Activated T-cell treated with anti-CD3 and anti-CD28 coated beads for 48 hours (primary cell): Measurements from ENCODE around the gene GNG13.
"Not testable (repeated sequence)": the region's sequence is repeated elsewhere in the genome, so short reads cannot be mapped to it uniquely, and the experiment has no call there.

Source experiments
- DNase-seq: peaks from one replicate; pipeline ENCODE4 v3.0.0-alpha.2; 2020; ENCODE audit warnings: low read depth

Gene GNG13, protein sequence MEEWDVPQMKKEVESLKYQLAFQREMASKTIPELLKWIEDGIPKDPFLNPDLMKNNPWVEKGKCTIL

DNA sequence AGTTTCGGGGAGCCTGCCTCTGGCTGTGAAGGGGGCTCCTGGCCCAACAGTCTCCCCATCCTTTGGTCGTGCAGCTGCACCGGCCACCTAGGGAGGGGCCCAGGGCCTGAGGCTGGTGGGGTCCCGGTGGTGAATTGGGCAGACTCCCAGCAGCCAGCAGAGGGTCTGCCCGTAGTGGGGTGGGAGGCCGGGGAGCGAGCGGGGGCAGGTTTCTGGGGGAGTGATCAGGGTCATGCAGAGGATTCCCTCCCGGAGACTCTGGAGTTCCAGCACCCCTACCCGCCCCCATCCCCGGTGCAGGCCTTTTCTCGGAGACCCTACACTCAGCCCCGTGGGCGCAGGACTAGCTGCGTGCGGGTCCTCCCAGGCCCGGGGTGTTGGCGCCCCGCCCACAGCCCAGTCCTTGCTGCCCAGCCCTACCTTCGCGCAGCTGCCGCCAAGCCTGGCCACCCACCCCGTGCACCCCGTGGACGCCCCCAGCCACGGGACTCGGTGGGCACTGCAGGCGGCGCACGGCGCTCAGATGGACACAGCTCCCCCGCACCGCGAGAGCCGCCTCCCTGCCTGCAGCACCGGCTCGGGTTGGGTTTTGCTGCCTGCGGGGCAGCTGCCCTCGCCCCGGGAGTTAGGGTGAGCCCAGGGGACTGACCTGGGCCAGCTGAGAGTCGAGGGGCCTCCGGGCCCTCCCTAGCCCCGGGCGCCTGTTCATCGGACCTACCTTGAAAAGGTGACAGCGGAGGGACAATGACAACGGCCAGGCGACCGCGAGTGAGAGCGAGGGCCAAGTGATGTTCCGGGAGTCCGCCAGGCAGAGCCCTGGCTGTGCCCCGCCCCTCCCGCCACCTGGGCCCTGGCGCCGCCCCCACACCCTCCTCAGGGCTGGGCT lies at the start of gene GNG13:
Gene GNG13, minus strand, starts transcription at position 787 of the 886 bp plus-strand sequence. CDS start 1,657 bp downstream, outside the sequence.
- DNase-seq, result no peak

DNA sequence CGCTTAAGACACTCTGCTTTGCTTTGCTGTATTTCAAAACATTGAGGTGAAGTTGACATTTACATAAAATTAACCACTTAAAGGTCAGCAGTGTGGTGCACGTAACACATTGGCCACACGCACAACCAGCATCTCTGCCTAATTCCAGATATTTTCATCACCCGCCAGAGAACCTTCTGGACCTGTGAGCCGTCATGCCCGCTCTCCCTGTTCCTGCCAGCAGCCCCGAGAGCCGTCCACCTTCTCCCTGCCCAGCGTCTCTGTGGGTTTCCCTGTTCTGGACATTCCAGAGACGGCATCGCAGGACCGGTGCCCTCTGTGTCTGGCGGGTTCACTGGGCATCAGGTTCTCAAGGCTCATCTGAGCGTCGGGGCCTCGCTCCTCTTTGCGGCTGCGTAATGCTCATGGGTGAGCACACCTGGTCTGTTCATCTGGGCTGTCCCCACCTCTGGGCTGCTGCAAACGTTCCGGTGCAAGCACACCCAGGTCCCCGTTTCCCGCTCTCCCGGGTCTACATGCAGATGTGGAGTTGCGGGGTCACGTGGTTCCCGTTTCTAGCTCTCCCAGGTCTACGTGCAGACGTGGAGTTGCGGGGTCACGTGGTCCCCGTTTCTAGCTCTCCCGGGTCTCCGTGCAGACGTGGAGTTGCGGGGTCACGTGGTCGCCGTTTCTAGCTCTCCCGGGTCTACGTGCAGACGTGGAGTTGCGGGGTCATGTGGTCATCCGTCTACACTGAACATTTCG lies 48.1 kb upstream of the GNG13 start:
- DNase-seq, result no peak

DNA sequence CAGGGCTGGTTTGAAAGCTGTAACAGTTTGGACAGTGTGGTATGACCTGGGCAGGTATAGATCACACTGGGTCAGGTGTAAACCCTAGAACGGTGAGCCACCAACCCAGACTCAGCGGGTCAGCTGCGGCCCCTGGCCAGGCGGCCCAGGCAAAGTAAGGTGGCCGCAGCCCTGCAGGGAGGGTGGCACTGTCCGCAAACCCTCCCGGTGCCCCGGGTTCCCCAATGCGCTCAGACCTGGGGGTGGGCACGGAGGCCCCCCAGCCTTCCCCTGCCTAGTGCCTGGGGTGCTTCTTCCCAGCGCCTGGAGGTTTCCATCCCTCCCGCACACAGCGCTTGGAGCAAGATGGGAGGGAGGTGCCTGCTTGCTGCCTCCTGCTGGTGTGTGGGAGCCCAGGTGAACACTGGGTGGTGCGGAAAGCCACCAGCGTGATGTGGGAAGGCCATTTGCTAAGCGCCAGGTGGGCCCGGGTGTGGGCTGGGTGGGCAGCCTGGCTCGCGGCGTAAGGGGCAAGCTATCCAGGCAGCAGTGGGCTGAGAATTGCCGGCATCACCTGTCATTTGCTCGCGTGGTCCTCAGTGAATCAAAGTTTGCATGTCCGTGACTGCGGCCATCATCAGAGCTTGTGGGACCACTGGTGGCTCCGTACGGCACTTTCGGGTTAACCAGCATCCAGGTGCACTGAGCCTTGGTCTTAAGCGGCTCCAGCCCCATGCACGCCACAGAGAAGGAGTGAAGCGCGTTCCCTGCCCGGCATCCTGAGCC lies 47.3 kb upstream of the GNG13 start:
- no peak for DNase-seq

DNA sequence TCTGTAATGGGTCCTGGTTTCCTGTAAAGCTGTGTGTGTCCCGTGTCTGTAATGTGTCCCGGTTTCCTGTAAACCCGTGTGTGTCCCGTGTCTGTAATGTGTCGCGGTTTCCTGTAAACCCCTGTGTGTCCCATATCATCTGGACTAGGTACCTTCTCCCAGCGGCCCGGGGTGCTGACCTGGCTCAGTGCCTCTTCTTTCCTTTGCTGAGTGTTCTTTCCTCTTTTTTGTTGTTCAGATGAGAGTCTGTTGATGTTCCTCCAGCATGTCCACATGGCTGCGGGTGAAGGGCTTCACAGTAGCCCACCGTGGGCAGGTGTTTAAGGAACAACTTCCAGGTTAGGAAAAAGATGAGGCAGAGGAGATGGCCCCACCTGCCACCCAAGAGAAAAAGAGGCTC lies 46.6 kb upstream of the GNG13 start:
- no peak for DNase-seq

DNA sequence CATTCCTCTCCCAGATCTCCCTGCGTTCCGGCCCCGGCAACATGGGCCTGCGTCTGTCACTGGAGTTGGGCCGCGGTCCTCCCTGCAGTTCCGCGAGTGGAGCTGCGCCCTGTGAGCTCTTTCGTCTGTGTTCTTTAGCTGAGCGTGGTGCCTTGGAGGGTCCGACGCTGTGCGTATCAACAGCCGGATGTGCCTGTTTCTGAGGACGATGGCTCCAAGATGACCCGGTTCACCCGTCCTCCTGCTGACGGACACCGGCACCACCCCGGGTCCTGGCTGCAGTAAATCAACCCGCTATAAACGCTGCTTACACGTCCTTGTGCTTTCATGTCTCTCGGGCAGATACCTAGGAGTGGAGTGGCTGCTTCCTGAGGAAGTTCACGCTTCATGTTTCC lies 44.8 kb upstream of the GNG13 start:
- no peak for DNase-seq

DNA sequence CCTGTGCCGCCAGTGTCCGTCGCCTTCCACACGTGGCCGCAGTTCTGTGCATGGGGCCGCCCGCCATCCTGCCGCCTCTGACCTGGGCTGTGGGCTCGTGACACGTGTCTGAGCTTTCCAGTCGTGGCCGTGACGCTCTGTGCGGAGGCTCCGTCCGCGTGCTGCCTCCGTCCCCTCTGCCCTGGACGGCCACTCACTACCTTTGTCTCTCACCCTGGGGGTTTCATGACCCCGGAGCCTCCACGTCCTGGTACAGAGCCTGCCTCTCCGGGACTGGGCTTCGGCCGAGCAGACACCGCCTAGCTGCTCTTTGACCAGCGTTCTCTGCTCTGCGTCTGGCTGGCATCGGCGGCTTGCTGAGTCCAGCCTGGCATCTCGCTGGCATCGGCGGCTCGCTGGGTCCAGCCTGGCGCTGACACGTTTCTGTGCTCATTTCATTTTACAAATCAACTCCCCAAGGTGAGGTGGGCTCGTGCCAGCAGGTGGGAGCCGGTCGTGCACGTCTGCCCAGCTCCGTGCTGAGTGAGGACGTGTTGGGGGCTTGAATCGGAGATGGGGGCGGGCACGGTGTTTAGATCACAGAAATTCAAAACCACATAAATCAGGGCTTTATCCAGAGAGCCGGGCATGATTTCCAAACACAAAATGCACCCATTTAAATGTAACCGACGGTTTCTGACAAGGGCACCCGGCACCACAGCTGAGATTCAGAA lies 44.3 kb upstream of the GNG13 start:
- no peak for DNase-seq

GRCh38 chr16:843771-844170 lies 43.2 kb upstream of the GNG13 start:
- DNase-seq, result no peak

DNA sequence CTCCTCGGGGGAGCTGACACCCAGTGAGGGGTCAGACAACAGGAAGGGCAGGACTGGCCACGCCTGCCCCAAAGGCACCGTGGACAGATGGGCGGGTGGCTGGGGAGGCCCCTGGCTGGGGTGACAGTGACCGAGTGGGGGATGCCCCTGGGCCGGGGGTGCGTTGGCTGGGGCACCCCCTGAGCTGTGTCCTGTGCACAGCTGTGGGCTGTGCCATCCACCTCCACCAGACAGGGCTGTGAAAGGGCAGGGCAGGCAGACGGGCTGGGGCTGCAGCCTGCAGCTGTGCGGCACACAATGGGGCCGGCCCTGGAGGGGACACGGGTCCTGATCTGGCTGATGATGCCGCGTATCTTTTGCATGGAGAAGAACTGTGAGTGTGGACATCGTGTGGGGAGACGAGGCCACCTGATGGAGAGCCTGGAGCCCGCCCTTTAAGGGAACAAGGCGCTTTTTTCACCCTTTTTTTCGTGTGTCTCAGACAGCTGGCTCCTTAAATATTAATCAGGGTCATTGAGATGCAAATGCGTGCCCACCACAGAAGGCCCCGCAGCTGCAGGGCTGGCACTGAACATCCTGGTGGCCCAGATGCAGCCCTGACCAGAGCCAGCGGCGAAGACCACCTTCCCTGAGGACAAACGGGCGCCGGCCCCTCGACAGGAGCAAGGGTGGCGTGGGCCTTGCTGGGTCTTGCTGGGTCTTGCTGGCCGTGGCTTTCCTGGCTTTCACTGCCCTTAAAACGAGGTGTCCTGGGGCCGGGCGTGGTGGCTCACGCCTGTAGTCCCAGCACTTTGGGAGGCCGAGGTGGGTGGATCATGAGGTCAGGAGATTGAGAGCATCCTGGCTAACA lies 42.4 kb upstream of the GNG13 start:
- no peak for DNase-seq

- no peak for DNase-seq
Observed at GRCh38 chr16:842061-842476, 41.5 kb upstream of the GNG13 start.

- DNase-seq, result no peak
Observed at GRCh38 chr16:841455-842060, 41.0 kb upstream of the GNG13 start.

DNA sequence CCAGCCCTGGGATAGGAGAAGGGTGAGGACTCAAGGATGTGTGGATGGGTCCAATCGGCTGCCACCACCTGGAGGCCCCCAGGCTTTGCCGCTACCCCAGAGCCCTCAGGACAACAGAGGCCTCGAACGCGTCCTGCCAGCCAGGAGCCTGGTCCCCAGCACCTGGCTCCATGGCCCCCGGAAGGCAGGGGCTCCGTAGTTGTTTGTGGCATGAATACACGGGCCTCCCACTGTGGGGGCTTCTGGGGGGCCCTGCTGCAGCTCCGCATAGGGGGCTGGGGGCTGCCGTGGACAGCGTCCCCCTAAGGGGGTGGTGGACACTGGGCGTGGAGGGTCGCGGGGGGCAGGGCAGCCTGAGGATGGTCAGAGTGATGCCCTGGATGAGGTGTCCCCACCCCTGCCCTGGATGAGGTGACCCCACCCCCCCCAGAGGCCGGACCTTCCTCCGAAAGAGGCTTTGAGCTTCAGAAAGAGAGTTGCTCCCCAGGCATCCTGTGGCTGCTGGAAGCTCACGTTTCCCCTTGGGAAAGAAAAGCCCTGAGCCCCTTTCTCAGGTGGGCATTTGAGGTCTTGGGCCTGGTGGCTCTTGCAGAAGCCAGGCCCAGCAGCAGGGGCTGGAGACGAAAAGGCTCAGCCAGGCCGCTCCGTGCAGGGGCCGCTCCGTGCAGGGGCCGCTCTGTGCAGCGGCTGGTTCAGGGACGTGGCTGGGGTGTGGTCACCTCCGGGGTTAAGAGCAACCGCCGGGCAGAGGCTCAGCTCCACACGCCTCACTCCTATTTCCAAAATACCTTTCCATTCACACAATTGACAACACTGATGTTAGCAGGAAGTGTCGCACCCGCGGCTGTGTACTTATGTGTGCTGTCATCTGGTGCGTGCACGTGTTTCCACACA lies 40.3 kb upstream of the GNG13 start:
- DNase-seq, result no peak

- DNase-seq, result no peak
Observed at GRCh38 chr16:839643-840408, 39.3 kb upstream of the GNG13 start.

DNA sequence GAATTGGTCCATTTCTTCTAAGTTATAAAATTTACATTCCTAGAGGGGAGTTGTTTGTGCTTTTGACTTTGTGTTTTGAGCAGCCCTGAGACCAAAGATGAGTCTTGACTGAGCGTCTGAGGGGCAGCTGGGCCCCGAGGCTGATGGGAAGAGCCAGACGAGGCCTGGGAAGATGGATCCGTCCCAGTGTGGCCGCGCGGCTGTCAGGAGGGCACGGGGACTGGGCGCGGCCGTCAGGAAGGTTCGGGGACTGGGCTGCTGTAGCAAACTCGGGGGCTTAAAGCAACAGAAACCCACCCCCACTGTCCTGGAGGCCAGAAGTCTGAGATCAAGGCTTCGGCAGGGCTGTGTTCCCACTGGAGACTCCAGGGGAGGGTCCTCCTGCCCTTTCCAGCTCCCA lies 38.2 kb upstream of the GNG13 start:
- DNase-seq, result no peak

DNA sequence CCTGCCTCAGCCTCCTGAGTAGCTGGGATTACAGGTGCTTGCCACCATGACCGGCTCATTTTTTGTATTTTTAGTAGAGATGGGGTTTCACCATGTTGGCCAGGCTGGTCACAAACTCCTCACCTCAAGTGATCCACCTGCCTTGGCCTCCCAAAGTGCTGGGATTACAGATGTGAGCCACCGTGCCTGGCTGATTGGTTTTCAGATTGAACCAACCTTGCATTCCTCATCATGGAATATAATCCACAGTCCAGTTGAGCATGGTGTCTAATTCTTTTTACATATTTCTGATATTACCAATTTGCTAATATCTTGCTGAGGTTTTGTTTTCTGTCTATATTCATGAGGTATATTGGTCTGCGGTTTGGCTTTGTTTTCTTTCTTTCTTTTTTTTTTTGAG lies 36.3 kb upstream of the GNG13 start:
- DNase-seq, result not testable (repeated sequence)

DNA sequence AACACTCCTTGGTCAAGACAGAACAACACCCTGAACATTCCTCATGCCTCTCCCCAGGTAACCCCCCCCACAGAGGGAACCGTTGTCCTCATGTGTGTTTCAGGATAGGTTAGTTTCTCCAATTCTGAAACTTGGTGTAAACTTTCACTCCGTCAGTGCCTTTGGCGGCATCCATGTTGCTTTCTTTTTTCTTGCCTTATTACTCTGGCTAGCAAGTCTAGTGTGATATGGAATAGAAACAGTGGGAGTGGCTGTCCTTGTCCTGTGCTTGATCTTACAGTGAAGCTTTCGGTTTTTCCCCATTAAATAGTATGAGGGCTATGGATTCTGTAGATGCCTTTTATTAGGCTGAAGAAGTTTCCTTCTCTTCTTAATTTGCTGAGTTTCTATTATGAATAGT lies 35.7 kb upstream of the GNG13 start:
- no peak for DNase-seq

GRCh38 chr16:835373-835772 lies 34.8 kb upstream of the GNG13 start:
- no peak for DNase-seq

- no peak for DNase-seq
Observed at GRCh38 chr16:833411-833810, 32.9 kb upstream of the GNG13 start.

DNA sequence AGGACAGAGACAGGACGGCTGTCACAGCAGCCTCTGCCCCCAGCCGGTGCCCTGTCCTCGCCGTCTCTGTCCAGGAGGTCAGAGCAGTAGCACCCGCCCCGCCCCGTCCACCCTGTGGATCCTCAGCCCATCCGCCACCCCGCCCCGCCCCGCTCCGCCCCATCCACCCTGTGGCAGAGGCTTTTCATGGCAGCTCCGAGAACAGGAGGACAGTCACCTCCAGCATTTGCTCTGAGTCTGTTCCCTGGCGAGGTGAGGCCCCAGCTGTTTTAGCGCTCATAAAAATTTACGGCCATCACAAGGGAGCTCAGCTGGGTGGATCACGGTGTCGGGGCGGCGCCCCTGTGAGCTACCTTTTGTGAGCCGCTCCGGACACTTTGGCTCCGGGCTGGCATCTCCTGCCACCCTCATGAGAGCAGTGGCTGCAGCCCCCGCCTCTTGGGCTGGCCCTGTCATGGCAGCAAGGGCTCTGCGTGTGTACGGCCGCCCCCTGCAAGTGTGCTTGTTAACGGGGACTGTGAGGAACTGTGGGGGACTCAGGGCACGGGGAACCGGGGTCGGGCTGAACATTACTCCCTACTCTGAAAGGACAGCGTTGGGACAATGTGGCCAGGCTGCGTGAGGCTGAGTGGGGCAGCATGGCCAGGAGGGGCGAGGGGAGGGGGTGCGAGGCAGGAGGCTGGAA lies 32.3 kb upstream of the GNG13 start:
- DNase-seq, result no peak
